Neural crest cell (in vitro differentiated cells): Measurements from ENCODE around the gene SCN5A. TPM values are rescaled to one million over a fixed set of nuclear protein-coding genes. Genes with fewer than 3 reads are reported as not detected.

Experiments used
- DNase-seq: peaks from one replicate; pipeline ENCODE4 v3.0.0; 2021; ENCODE audit warnings: low read depth, mixed read lengths, low spot score
- H3K27ac Mint-ChIP-seq: one replicate; pipeline ENCODE4 v1.8.0; 2021; ENCODE audit warnings: mild to moderate bottlenecking, mixed read lengths; ENCODE audit not compliant: unreplicated experiment
- H3K27me3 Mint-ChIP-seq: 2 replicates; pipeline ENCODE4 v1.8.0; 2021; ENCODE audit warnings: low read depth, mild to moderate bottlenecking, mixed read lengths
- H3K36me3 Mint-ChIP-seq: 2 replicates; pipeline ENCODE4 v1.8.0; 2021; ENCODE audit warnings: low read depth, mild to moderate bottlenecking, mixed read lengths
- H3K4me1 Mint-ChIP-seq: 2 replicates; pipeline ENCODE4 v1.8.0; 2021; ENCODE audit warnings: mixed read lengths
- H3K4me3 Mint-ChIP-seq: one replicate; pipeline ENCODE4 v1.8.0; 2021; ENCODE audit warnings: mild to moderate bottlenecking, mixed read lengths
- H3K9me3 Mint-ChIP-seq: 2 replicates; pipeline ENCODE4 v1.8.0; 2021; ENCODE audit warnings: mixed read lengths
- total RNA-seq: library from RNA; stranded (reverse); gene quantifications from 2 replicates; pipeline ENCODE4 v1.2.1, GENCODE V29; 2021
- TF ChIP-seq, protein P1 (sequence below): fragments of 200-600 bp; sonication (generic); conservative IDR thresholded peaks from 2 replicates; pipeline ENCODE4 v1.5.0; 2021; ENCODE audit warnings: antibody characterized with exemption, mild to moderate bottlenecking

SCN5A gene
- total RNA-seq, 1 donor from 2014 or later, result 1.2 TPM

DNA sequence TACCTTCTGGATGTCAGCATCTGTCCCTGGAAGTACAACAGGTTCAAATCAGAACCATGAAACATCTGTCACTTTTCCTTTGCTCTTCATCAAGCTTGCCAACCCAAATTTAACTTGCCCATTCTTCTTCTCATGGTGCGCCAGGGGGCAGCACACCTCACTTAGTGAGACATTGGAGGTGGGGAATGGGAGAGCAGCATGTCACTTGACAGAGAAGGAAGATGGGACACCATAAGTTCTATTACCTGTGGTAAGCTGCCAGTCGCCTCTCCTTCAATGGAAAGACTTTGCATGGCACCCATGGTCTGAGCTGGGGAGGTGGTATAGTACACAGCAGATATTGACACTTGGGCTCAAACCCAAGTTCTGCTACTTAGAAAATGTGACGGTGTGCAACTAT, 2.9 kb downstream of the SCN5A start:
- no peak for DNase-seq
- Mint-ChIP-seq H3K36me3 (no peaks in the 10 kb centered on the region), H3K27ac (no peak overlapping the region), H3K4me3 (no peak overlapping the region), H3K4me1 (peaks cover 4% of the 10 kb centered on the region), H3K9me3 (no peaks in the 10 kb centered on the region), H3K27me3 (no peaks in the 10 kb centered on the region)
- TF ChIP-seq, protein P1, sequence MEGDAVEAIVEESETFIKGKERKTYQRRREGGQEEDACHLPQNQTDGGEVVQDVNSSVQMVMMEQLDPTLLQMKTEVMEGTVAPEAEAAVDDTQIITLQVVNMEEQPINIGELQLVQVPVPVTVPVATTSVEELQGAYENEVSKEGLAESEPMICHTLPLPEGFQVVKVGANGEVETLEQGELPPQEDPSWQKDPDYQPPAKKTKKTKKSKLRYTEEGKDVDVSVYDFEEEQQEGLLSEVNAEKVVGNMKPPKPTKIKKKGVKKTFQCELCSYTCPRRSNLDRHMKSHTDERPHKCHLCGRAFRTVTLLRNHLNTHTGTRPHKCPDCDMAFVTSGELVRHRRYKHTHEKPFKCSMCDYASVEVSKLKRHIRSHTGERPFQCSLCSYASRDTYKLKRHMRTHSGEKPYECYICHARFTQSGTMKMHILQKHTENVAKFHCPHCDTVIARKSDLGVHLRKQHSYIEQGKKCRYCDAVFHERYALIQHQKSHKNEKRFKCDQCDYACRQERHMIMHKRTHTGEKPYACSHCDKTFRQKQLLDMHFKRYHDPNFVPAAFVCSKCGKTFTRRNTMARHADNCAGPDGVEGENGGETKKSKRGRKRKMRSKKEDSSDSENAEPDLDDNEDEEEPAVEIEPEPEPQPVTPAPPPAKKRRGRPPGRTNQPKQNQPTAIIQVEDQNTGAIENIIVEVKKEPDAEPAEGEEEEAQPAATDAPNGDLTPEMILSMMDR, result peak; percentile 56

DNA sequence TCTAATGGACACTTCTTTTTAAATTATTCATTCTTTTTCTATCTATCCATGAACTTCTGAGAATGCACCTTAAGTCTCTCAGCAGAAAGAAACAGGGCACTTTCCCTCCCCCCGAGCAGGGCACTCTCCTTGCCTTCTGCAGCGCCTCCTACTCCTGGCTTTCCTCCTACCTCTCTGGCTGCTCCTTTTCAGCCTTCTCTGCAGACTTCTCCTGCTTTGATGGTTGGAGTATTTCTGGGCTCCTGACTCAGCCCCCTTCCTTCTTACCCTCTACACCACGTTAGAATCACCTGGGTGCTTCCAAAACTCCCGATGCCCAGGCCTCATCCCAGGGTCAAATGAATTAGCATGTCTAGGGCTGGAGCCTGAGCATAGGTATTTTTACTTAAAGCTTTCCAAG, 3.4 kb downstream of the SCN5A start:
- Mint-ChIP-seq H3K27me3 (no peaks in the 10 kb centered on the region), H3K36me3 (no peaks in the 10 kb centered on the region), H3K4me1 (peaks cover 8% of the 10 kb centered on the region), H3K4me3 (no peak overlapping the region), H3K9me3 (no peaks in the 10 kb centered on the region), H3K27ac (no peak overlapping the region)
- TF ChIP-seq, protein P1, result no peak
- DNase-seq, result no peak

DNA sequence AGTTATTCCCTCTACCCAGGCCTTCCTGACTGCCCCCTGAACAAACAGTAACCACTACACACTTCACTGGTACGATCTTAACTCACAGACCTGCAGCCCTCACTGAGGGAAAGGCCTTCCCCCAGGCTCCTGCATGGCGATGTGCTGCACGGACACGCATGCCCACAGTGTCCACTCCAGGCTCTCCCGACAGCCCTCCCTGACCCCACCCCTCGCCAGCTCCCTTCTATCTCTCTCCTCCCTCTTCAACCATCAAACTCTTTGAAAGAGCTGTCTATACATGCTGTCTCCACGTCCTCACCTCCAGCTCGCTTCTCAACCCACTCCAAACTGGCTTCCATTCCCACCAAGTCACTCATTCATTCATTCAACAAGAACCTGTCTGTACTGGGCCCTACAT, 3.9 kb downstream of the SCN5A start:
- Mint-ChIP-seq H3K4me3 (no peak overlapping the region), H3K27me3 (no peaks in the 10 kb centered on the region), H3K36me3 (no peaks in the 10 kb centered on the region), H3K4me1 (peaks cover 11% of the 10 kb centered on the region), H3K27ac (no peak overlapping the region), H3K9me3 (no peaks in the 10 kb centered on the region)
- TF ChIP-seq, protein P1, result no peak
- DNase-seq, result no peak

DNA sequence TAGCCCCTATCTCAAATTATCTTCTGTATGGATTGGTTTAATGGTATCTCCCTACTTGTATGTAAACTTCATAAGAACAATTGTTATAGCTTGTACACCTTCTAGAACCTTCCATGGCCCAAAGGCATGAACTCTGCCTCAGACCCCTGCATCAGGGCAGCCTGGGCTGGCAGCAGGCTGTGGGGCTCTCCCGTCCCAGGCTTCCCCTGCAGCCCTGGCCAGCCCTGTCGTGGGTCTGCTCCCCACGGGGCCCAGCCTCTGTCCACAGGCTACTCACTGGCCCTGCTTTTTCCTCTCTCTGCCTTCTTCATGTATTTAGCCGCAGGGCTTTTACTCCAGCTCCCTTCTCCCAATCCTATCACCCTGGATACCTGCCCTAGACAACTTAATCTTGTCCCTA, 4.4 kb downstream of the SCN5A start:
- Mint-ChIP-seq H3K36me3 (no peaks in the 10 kb centered on the region), H3K27ac (no peak overlapping the region), H3K4me1 (peaks cover 11% of the 10 kb centered on the region), H3K4me3 (no peak overlapping the region), H3K27me3 (no peaks in the 10 kb centered on the region), H3K9me3 (no peaks in the 10 kb centered on the region)
- no peak for DNase-seq
- TF ChIP-seq, protein P1, result no peak

DNA sequence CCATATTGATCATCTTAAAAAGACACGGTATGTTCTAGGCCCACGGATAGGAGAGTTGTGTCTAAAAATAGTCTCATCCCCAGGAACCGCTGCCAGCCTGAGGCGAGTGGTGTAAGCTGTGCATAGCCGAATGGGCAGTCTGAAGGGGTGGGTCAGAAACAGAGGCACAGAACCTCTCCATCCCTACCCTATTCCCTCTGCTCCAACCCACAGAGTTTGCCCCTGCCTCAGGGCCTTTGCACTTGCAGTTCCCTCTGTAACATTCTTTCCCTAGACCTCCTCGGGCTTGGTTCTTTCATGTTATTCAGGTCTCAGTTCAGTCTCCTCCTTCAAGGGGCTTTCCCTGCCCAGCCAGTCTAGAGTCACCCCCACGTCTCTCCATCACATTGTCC, 4.8 kb downstream of the SCN5A start:
- no peaks in the 10 kb centered on the region for H3K36me3 Mint-ChIP-seq
- TF ChIP-seq, protein P1, result no peak
- H3K27ac Mint-ChIP-seq, result no peak overlapping the region
- H3K4me1 Mint-ChIP-seq, result peaks cover 11% of the 10 kb centered on the region
- DNase-seq, result no peak
- H3K9me3 Mint-ChIP-seq, result no peaks in the 10 kb centered on the region
- H3K27me3 Mint-ChIP-seq, result no peaks in the 10 kb centered on the region
- H3K4me3 Mint-ChIP-seq, result no peak overlapping the region
